ENCODE results near the gene VTI1A. TPM values are rescaled to one million over a fixed set of nuclear protein-coding genes. Genes with fewer than 3 reads are reported as not detected.

The VTI1A gene
- total and polyA plus RNA-seq, 8 donors = 7.3 to 20.2 (median 11.6) TPM

DNA sequence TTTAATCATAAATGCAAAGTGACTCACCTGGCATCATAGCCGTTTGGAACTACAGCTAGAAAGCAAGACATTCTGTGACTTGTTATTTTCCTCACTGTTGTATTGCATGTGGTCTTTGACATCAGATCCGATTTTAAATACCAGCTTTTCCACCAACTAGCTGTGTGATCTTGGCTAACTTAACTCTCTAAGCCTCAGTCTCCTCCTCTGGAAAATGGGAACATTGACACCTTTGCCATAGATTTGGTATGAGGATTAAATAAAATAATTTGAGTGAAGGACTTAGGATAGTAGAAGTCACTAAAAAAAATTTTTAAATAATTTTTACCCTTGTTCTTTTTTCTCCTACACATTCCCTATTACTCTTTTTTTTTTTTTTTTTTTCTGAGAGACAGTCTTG is 348.1 kb downstream of the VTI1A start:
- Histone ChIP-seq H3K36me3 (no peaks in the 10 kb centered on the region), H3K4me1 (peaks cover 0 to 5% (median 0%) of the 10 kb centered on the region in 3 donors), H3K27ac (no peak overlapping the region), H3K9me3 (no peaks in the 10 kb centered on the region), H3K4me3 (no peak overlapping the region), H3K27me3 (no peaks in the 10 kb centered on the region)
- ATAC-seq (no peak), DNase-seq (no peak), FAIRE-seq (no peak)
- 81 to 82% methylated on average over 2 of the region's 2 CpGs for WGBS, 2 donors
- intact Hi-C loops (cut with DNase I) = no loop called here
- TF ChIP-seq, protein P1, sequence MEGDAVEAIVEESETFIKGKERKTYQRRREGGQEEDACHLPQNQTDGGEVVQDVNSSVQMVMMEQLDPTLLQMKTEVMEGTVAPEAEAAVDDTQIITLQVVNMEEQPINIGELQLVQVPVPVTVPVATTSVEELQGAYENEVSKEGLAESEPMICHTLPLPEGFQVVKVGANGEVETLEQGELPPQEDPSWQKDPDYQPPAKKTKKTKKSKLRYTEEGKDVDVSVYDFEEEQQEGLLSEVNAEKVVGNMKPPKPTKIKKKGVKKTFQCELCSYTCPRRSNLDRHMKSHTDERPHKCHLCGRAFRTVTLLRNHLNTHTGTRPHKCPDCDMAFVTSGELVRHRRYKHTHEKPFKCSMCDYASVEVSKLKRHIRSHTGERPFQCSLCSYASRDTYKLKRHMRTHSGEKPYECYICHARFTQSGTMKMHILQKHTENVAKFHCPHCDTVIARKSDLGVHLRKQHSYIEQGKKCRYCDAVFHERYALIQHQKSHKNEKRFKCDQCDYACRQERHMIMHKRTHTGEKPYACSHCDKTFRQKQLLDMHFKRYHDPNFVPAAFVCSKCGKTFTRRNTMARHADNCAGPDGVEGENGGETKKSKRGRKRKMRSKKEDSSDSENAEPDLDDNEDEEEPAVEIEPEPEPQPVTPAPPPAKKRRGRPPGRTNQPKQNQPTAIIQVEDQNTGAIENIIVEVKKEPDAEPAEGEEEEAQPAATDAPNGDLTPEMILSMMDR (IDR thresholded peaks at IDR 0.05) = no peak

DNA sequence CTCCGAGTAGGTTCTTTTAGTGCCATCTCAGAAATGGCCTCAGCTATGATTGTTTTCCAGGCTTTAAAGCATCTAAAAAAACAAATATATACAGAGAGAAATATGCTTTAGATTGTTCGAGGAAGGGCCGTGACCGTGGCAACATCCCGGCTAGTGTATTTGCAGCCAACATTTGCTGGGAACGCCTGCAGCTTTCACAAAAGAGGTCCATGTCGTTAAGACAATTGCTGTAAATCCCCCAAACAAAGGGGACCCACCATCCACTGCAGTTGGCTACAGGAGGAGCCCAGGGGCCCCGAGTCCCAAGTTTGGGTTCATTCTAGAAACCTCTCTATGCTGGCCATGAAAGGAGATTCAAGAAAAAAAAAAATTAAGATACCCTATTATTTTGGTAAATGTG is 350.2 kb downstream of the VTI1A start:
- H3K27ac ChIP-seq = no peak overlapping the region
- 93 to 95% methylated on average over 8 of the region's 8 CpGs for whole genome bisulfite sequencing, 2 donors
- intact Hi-C loops (cut with DNase I) = no loop called here
- H3K36me3 ChIP-seq = no peaks in the 10 kb centered on the region
- H3K27me3 ChIP-seq = no peaks in the 10 kb centered on the region
- TF ChIP-seq, protein P1 (IDR thresholded peaks at IDR 0.05) = no peak
- no peak for ATAC-seq
- no peak for DNase-seq
- no peak for FAIRE-seq
- H3K9me3 ChIP-seq = no peaks in the 10 kb centered on the region
- no peak overlapping the region for H3K4me3 ChIP-seq
- H3K4me1 ChIP-seq = peaks cover 0 to 5% (median 0%) of the 10 kb centered on the region in 3 donors

DNA sequence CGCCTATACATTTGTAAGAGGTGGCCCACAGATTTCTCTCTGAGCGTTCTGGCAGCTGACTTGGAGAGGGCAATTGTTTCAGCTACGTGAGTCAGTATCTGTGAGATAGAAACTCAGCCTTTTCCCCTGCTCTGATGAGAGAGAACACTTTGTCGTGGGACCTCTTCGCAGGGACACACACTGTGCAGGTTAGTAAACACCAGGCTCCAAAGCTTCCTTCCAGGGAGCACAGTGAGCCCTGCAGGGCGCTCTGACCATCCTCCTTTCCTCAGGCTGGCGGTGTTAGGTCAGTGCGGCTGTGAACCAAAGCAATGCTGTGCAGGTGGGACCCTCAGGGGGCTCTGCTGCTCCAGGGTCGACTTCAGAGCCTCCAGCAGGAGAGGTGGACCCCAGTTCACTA is 350.8 kb downstream of the VTI1A start:
- no peak overlapping the region for H3K27ac ChIP-seq
- TF ChIP-seq, protein P1 (IDR thresholded peaks at IDR 0.05) = no peak
- DNase-seq = no peak
- H3K27me3 ChIP-seq = no peaks in the 10 kb centered on the region
- H3K36me3 ChIP-seq = no peaks in the 10 kb centered on the region
- H3K4me3 ChIP-seq = no peak overlapping the region
- 91 to 94% methylated on average over 9 of the region's 9 CpGs for WGBS, 2 donors
- H3K4me1 ChIP-seq = peaks cover 0 to 5% (median 0%) of the 10 kb centered on the region in 3 donors
- no peak for FAIRE-seq
- ATAC-seq = no peak
- intact Hi-C loops (cut with DNase I) = no loop called here
- H3K9me3 ChIP-seq = no peaks in the 10 kb centered on the region

DNA sequence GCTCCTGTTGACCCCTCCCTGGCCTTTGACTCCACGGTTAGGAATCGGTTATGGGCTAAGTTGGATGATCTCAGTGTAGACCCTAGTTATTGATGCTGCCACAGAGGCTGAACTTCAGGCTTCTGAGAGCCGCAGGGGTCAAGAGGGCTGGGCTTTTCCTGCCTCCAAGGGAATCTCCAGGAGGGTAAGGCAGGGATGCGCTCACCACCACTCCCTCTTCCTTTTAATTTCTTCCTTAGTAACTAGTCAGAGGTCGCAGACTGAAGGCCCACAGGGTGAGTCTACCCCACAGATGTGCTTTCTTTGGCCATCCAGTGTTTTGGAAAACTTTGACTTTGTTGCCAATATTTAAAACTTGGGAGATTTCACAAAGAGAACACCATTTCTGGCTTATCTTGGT is 352.0 kb downstream of the VTI1A start:
- 94 to 96% methylated on average over 5 of the region's 5 CpGs for WGBS, 2 donors
- no peaks in the 10 kb centered on the region for H3K27me3 ChIP-seq
- no peak for DNase-seq
- TF ChIP-seq, protein P1 (IDR thresholded peaks at IDR 0.05) = no peak
- intact Hi-C loops (cut with DNase I) = no loop called here
- H3K36me3 ChIP-seq = no peaks in the 10 kb centered on the region
- H3K4me1 ChIP-seq = peaks cover 0 to 4% (median 0%) of the 10 kb centered on the region in 3 donors
- ATAC-seq = no peak
- no peaks in the 10 kb centered on the region for H3K9me3 ChIP-seq
- H3K27ac ChIP-seq = no peak overlapping the region
- no peak overlapping the region for H3K4me3 ChIP-seq
- no peak for FAIRE-seq

DNA sequence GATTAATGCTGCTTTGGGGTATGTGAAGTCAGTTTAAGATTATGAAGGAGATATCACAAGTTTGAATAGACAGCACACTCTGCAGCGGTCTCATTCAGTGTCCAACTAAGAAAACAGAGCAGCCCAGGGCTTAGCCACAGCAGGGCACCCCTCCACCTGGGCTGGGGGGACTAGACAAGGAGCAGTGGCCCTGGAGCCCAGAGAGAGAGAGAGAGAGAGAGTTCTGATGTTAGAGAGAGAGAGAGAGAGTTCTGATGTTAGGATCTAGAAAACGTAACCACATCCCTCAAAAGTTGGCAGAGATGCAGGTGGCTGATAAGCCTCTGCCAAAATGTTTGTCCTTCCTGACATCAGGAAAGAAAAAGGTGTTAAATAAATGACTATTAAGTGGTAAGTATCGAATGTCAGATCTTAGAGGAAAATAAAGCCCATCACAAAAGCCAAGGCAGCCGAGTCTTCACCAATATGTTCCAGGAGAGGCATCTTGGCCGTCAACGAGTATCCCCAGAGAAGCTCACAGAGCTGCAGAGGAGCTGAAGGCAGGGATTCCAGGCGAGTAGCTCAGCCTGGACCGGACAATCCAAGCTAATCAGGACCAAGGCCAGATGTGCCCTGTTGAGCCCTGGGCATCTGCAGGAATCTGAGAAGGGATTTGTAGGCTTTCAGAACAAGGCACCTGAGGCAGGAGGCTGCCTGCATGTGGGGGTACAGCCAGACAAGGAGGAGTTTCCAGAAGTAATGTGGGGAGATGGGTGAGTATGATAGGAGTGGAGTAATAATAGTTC is 352.9 kb downstream of the VTI1A start:
- no peaks in the 10 kb centered on the region for H3K27me3 ChIP-seq
- no peaks in the 10 kb centered on the region for H3K36me3 ChIP-seq
- H3K9me3 ChIP-seq = no peaks in the 10 kb centered on the region
- WGBS, 2 donors = 66 to 73% methylated on average over 8 of the region's 8 CpGs
- no peak overlapping the region for H3K4me3 ChIP-seq
- TF ChIP-seq, protein P1 (IDR thresholded peaks at IDR 0.05) = no peak
- intact Hi-C loops (cut with DNase I) = no loop called here
- FAIRE-seq = no peak
- no peak for DNase-seq
- H3K27ac ChIP-seq = no peak overlapping the region
- ATAC-seq = no peak
- peaks cover 0 to 11% (median 0%) of the 10 kb centered on the region in 3 donors for H3K4me1 ChIP-seq

Data from pancreas (tissue), 10 donors.